ENCODE data around the gene SEC14L5.

Gene SEC14L5

GRCh38 chr16:4913130-4913773, 44.9 kb upstream of the SEC14L5 start:
- TF ChIP-seq POLR2A (IDR thresholded peaks at IDR 0.05; ENCODE audit: extremely low read depth, insufficient read length) (no peak), MAX (IDR thresholded peaks at IDR 0.05; ENCODE audit: low read depth, low read length) (no peak), CTCF (IDR thresholded peaks at IDR 0.05; ENCODE audit: low read depth, low read length) (no peak), MYC (IDR thresholded peaks at IDR 0.05; ENCODE audit: low read depth, low read length) (no peak)
- DNase-seq (ENCODE audit: low read depth): no peak
- H3K4me3 ChIP-seq (ENCODE audit: low read depth, low read length): no peak overlapping the region

- TF ChIP-seq POLR2A (IDR thresholded peaks at IDR 0.05; ENCODE audit: extremely low read depth, insufficient read length): no peak
- TF ChIP-seq MYC (IDR thresholded peaks at IDR 0.05; ENCODE audit: low read depth, low read length): no peak
- no peak for TF ChIP-seq CTCF (IDR thresholded peaks at IDR 0.05; ENCODE audit: low read depth, low read length)
- TF ChIP-seq MAX (IDR thresholded peaks at IDR 0.05; ENCODE audit: low read depth, low read length): no peak
- H3K4me3 ChIP-seq (ENCODE audit: low read depth, low read length): no peak overlapping the region
- no peak for DNase-seq (ENCODE audit: low read depth)
These were observed 44.2 kb upstream of the SEC14L5 start for GRCh38 chr16:4913774-4914525.

GRCh38 chr16:4914528-4915225, 43.5 kb upstream of the SEC14L5 start:
- no peak overlapping the region for H3K4me3 ChIP-seq (ENCODE audit: low read depth, low read length)
- no peak for DNase-seq (ENCODE audit: low read depth)

GRCh38 chr16:4915226-4915761, 42.8 kb upstream of the SEC14L5 start:
- DNase-seq (ENCODE audit: low read depth): peak; percentile 31
- H3K4me3 ChIP-seq (ENCODE audit: low read depth, low read length): no peak overlapping the region
- TF ChIP-seq CTCF (IDR thresholded peaks at IDR 0.05; ENCODE audit: low read depth, low read length): no peak
- no peak for TF ChIP-seq POLR2A (IDR thresholded peaks at IDR 0.05; ENCODE audit: extremely low read depth, insufficient read length)
- TF ChIP-seq MAX (IDR thresholded peaks at IDR 0.05; ENCODE audit: low read depth, low read length): no peak
- TF ChIP-seq MYC (IDR thresholded peaks at IDR 0.05; ENCODE audit: low read depth, low read length): no peak

More at GRCh38 chr16:4914528-4915225, 43.5 kb upstream of the SEC14L5 start:
- TF ChIP-seq MYC (IDR thresholded peaks at IDR 0.05; ENCODE audit: low read depth, low read length): no peak
- no peak for TF ChIP-seq POLR2A (IDR thresholded peaks at IDR 0.05; ENCODE audit: extremely low read depth, insufficient read length)
- no peak for TF ChIP-seq MAX (IDR thresholded peaks at IDR 0.05; ENCODE audit: low read depth, low read length)
- no peak for TF ChIP-seq CTCF (IDR thresholded peaks at IDR 0.05; ENCODE audit: low read depth, low read length)

GRCh38 chr16:4917117-4917516, 41.0 kb upstream of the SEC14L5 start:
- DNase-seq (ENCODE audit: low read depth): no peak
- no peak overlapping the region for H3K4me3 ChIP-seq (ENCODE audit: low read depth, low read length)
- TF ChIP-seq MAX (IDR thresholded peaks at IDR 0.05; ENCODE audit: low read depth, low read length) (no peak), POLR2A (IDR thresholded peaks at IDR 0.05; ENCODE audit: extremely low read depth, insufficient read length) (no peak), CTCF (IDR thresholded peaks at IDR 0.05; ENCODE audit: low read depth, low read length) (no peak), MYC (IDR thresholded peaks at IDR 0.05; ENCODE audit: low read depth, low read length) (no peak)

All from NB4 (cell line).